ENCODE results near the gene ZNF343.

DNA sequence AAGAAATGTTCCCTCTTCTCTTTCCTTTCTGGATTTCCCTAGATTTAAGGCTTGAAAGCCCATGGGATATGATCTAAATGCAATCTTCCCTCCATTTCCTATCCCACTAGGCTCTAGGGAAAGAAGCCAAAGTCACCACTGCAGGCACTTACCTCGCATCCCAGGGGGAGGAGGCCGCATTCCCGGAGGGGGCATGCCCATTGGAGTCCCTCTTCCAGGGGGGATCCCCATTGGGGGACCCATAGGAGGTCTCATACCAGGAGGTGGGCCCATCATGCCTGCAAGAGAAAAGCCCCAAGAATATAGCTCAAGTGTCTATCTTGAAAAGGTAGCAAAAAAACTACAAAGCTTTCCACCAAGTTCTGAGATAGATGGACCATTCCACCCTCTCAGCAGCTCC is 46.2 kb downstream of the ZNF343 start:
- TF ChIP-seq, protein P1, sequence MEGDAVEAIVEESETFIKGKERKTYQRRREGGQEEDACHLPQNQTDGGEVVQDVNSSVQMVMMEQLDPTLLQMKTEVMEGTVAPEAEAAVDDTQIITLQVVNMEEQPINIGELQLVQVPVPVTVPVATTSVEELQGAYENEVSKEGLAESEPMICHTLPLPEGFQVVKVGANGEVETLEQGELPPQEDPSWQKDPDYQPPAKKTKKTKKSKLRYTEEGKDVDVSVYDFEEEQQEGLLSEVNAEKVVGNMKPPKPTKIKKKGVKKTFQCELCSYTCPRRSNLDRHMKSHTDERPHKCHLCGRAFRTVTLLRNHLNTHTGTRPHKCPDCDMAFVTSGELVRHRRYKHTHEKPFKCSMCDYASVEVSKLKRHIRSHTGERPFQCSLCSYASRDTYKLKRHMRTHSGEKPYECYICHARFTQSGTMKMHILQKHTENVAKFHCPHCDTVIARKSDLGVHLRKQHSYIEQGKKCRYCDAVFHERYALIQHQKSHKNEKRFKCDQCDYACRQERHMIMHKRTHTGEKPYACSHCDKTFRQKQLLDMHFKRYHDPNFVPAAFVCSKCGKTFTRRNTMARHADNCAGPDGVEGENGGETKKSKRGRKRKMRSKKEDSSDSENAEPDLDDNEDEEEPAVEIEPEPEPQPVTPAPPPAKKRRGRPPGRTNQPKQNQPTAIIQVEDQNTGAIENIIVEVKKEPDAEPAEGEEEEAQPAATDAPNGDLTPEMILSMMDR (IDR thresholded peaks at IDR 0.05), result no peak
- no peak for TF ChIP-seq POLR2A (IDR thresholded peaks at IDR 0.05)
- no peak for TF ChIP-seq POLR2AphosphoS5 (IDR thresholded peaks at IDR 0.05; ENCODE audit: insufficient read depth in 1 of 2, low read depth in 1 of 2)

Data from vagina (tissue), 2 donors.